GM18511 (cell line): ENCODE data around the gene XAB2.

Source experiments
- ATAC-seq: cut with Tn5 transposase; IDR thresholded peaks from one replicate; pipeline ENCODE4 v1.9.1; 2021; ENCODE audit warnings: mild to moderate bottlenecking, moderate library complexity; ENCODE audit not compliant: unreplicated experiment

Gene XAB2

GRCh38 chr19:7633698-7634097 lies 4.4 kb upstream of the XAB2 start, which contains the start of gene PCP2:
Gene PCP2 (minus strand): TSS chr19:7633719. CDS start chr19:7633457, 262 bp downstream.
- no peak for ATAC-seq

GRCh38 chr19:7632340-7633203 lies 3.2 kb upstream of the XAB2 start:
- ATAC-seq, result no peak

- no peak for ATAC-seq
These were observed 2.2 kb upstream of the XAB2 start for GRCh38 chr19:7631577-7631976.

- ATAC-seq, result no peak
These were observed 595 bp downstream of the XAB2 start for GRCh38 chr19:7628589-7629311.

- ATAC-seq, result no peak
These were observed 2.2 kb downstream of the XAB2 start for GRCh38 chr19:7627166-7627565.

GRCh38 chr19:7625763-7626372 lies 3.5 kb downstream of the XAB2 start:
- no peak for ATAC-seq

- ATAC-seq, result no peak
These were observed 4.5 kb downstream of the XAB2 start for GRCh38 chr19:7624810-7625209.

- ATAC-seq, result no peak
These were observed 5.4 kb downstream of the XAB2 start for GRCh38 chr19:7623725-7624603.

- no peak for ATAC-seq
These were observed 6.2 kb downstream of the XAB2 start for GRCh38 chr19:7622933-7623685.

- ATAC-seq, result no peak
These were observed 8.6 kb downstream of the XAB2 start for GRCh38 chr19:7620442-7621412.

GRCh38 chr19:7619671-7620441 lies 9.5 kb downstream of the XAB2 start:
- ATAC-seq, result no peak

GRCh38 chr19:7618771-7619510 lies 10.4 kb downstream of the XAB2 start:
- no peak for ATAC-seq

GRCh38 chr19:7618348-7618747 lies 11.0 kb downstream of the XAB2 start:
- no peak for ATAC-seq

- ATAC-seq, result no peak
These were observed 11.6 kb downstream of the XAB2 start for GRCh38 chr19:7617735-7618134.

GRCh38 chr19:7617172-7617571 lies 12.2 kb downstream of the XAB2 start:
- ATAC-seq, result no peak

GRCh38 chr19:7614859-7615741 lies 14.2 kb downstream of the XAB2 start:
- ATAC-seq, result no peak
